CD4-positive, alpha-beta memory T cell (primary cell): ENCODE data around the gene TMEM171. TPM values are rescaled to one million over a fixed set of nuclear protein-coding genes. Genes with fewer than 3 reads are reported as not detected.

Experiments used
- CTCF ChIA-PET: fragments of 350-600 bp; sonication (Branson Sonifier 250); formaldehyde crosslinking; loops from one replicate; lab custom pipeline; 2021; ENCODE audit warnings: inconsistent platforms; ENCODE audit not compliant: partially characterized antibody; lab: Charles Lee
- POLR2A ChIA-PET: fragments of 350-600 bp; sonication (Branson Sonifier 250); formaldehyde crosslinking; loops from one replicate; lab custom pipeline; 2021; ENCODE audit not compliant: partially characterized antibody; lab: Charles Lee
- DNase-seq, 5 donors: peaks; one replicate each; pipeline versions ENCODE4 v3.0.0 to v3.0.0-alpha.2; 2020 to 2022; ENCODE audit warnings: mixed read lengths in 1 of 5
- H3K27ac ChIP-seq: one replicate; pipeline ENCODE4 v1.7.0; 2013; ENCODE audit warnings: low read depth, low read length
- H3K27me3 ChIP-seq: 2 replicates; pipeline ENCODE4 v1.7.0; 2013; ENCODE audit warnings: mild to moderate bottlenecking, low read length, moderate library complexity; ENCODE audit not compliant: insufficient read depth
- H3K36me3 ChIP-seq: 2 replicates; pipeline ENCODE4 v1.7.0; 2013; ENCODE audit warnings: mild to moderate bottlenecking, low read length, moderate library complexity; ENCODE audit not compliant: insufficient read depth
- H3K4me1 ChIP-seq: 2 replicates; pipeline ENCODE4 v1.7.0; 2013; ENCODE audit warnings: mild to moderate bottlenecking, low read length, moderate library complexity; ENCODE audit not compliant: insufficient read depth
- H3K4me3 ChIP-seq, 2 donors: one replicate each; pipeline ENCODE4 v1.7.0; 2013; ENCODE audit warnings: low read length in 2 of 2, mild to moderate bottlenecking in 1 of 2
- H3K9me3 ChIP-seq, 2 donors: one replicate each; pipeline ENCODE4 v1.7.0; 2013; ENCODE audit warnings: low read length in 2 of 2, control low read depth in 1 of 2; ENCODE audit not compliant: control insufficient read depth in 1 of 2
- H3K27ac Mint-ChIP-seq, 7 donors: one replicate each; pipeline ENCODE4 v1.8.0; 2020 to 2021; ENCODE audit warnings: mixed read lengths in 7 of 7, mild to moderate bottlenecking in 6 of 7, inconsistent platforms in 3 of 7, moderate library complexity in 3 of 7
- H3K27me3 Mint-ChIP-seq, 2 donors: one replicate each; pipeline ENCODE4 v1.8.0; 2020 to 2021; ENCODE audit warnings: mixed read lengths in 2 of 2
- H3K36me3 Mint-ChIP-seq, 2 donors: one replicate each; pipeline ENCODE4 v1.8.0; 2020 to 2021; ENCODE audit warnings: mixed read lengths in 2 of 2, inconsistent platforms in 1 of 2, mild to moderate bottlenecking in 1 of 2
- H3K4me1 Mint-ChIP-seq, 4 donors: one replicate each; pipeline ENCODE4 v1.8.0; 2020 to 2021; ENCODE audit warnings: mixed read lengths in 4 of 4, mild to moderate bottlenecking in 1 of 4
- H3K4me3 Mint-ChIP-seq, 8 donors: one replicate each; pipeline ENCODE4 v1.8.0; 2020 to 2021; ENCODE audit warnings: mixed read lengths in 8 of 8, mild to moderate bottlenecking in 7 of 8, moderate library complexity in 6 of 8, inconsistent platforms in 3 of 8
- H3K9me3 Mint-ChIP-seq, 8 donors: one replicate each; pipeline ENCODE4 v1.8.0; 2020 to 2021; ENCODE audit warnings: mixed read lengths in 8 of 8, mild to moderate bottlenecking in 5 of 8, inconsistent platforms in 3 of 8, moderate library complexity in 1 of 8
- intact Hi-C: fragments of 100-400 bp; cut with micrococcal nuclease; formaldehyde crosslinking; loops from one replicate; pipeline ENCODE4 v1.15.1; 2023
- polyA plus RNA-seq, 2 donors: library from polyadenylated mRNA; unstranded; fragments of 300-500 nt; fragmentation: Illumina TruSeq; gene quantifications; one replicate each; pipeline ENCODE4 v1.2.3, GENCODE V29; 2021
- total RNA-seq, 2 experiments: library from RNA; stranded (reverse); gene quantifications; one replicate each; pipeline ENCODE4 v1.2.3, GENCODE V29; 2021

Gene TMEM171
- total and polyA plus RNA-seq, 4 experiments from 2014 or later: 0.35 to 1.3 (median 0.52) TPM

DNA sequence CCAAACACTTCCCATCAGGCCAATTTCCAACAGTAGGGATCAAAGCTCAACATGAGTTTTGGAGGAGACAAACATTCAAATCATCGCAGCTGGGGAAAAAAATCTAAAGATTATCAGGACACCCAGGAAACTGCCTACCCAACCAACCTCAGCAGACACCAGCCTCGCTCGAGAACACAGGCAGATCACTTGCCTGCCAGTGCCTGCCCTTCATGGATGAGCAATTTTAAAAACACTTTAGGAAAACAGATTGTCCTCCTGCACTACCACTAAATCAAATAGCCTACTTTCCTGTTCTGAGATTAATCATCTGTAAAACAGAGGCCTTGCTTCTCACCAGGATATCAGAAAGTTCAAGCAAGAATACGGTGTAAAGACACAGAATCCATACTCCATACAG lies 37.9 kb downstream of the TMEM171 start:
- no peak overlapping the region for H3K4me3 ChIP-seq
- peaks cover 25% of the 10 kb centered on the region for H3K4me1 ChIP-seq
- no peaks in the 10 kb centered on the region for H3K36me3 ChIP-seq
- peaks cover 20% of the 10 kb centered on the region for H3K27me3 ChIP-seq
- ChIA-PET POLR2A (no interaction called here), CTCF (no interaction called here)
- intact Hi-C loops: no loop called here
- no peak overlapping the region for H3K27ac ChIP-seq
- Mint-ChIP-seq H3K4me1 (peaks cover 18 to 28% (median 23%) of the 10 kb centered on the region in 4 donors), H3K27me3 (peaks cover 29 to 33% of the 10 kb centered on the region in 2 donors), H3K9me3 (no peaks in the 10 kb centered on the region), H3K27ac (no peak overlapping the region), H3K4me3 (no peak overlapping the region), H3K36me3 (no peaks in the 10 kb centered on the region)
- DNase-seq: no peak
- no peaks in the 10 kb centered on the region for H3K9me3 ChIP-seq

DNA sequence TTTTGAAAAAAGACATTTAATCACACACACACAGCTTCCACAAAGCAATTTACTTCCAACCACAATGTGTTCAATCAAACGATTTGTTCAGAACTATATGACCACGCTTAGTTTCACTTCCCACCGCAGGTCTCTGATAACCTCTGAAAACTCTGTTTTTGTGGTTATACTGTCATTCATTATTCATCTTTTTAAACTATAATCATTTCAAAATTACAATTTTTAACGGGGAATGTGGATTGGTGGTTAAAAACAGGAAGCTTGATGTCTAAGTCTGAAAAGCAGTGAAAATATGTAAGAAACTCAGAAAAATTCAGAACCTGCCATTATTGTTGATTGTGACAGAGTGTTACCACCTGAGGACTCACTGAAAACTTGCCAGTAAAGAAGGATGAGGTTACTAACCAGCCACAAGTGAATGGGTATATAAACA lies 39.9 kb downstream of the TMEM171 start:
- Histone ChIP-seq H3K4me3 (no peak overlapping the region), H3K9me3 (no peaks in the 10 kb centered on the region), H3K27me3 (peaks cover 28% of the 10 kb centered on the region), H3K4me1 (peaks cover 25% of the 10 kb centered on the region), H3K36me3 (no peaks in the 10 kb centered on the region), H3K27ac (no peak overlapping the region)
- Mint-ChIP-seq H3K4me1 (peaks cover 18 to 28% (median 23%) of the 10 kb centered on the region in 4 donors), H3K27ac (peak overlapping the region in 5 of 7 donors; percentile 0 to 55 (median 45)), H3K36me3 (no peaks in the 10 kb centered on the region), H3K27me3 (peaks cover 28 to 40% of the 10 kb centered on the region in 2 donors), H3K4me3 (peak overlapping the region in 7 of 8 donors; percentile 4 to 77 (median 69)), H3K9me3 (no peaks in the 10 kb centered on the region)
- POLR2A ChIA-PET: no interaction called here
- CTCF ChIA-PET: no interaction called here
- peak; percentile 54 to 72 (median 63) for DNase-seq
- intact Hi-C loops: no loop called here

DNA sequence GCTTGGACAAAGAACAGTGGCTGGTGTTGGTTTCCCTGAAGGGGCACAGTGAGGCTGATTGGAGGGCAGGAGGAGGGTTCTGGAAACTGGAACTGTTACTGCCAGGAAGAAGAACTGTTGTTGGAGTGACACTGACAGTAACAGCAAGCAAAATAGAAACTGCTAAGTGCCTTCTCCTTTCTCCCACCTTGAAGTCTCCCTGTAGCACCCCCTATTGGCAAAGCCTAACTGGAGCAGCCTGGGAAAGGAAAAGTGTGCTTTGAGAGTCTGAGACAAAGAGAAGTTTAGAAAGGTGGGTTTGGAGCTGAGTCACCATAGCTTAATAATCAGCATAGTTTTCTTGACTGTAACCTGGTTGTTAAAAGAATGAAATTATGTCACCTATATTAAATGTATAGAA lies 50.1 kb downstream of the TMEM171 start:
- Mint-ChIP-seq H3K36me3 (no peaks in the 10 kb centered on the region), H3K4me3 (no peak overlapping the region), H3K27ac (no peak overlapping the region), H3K4me1 (no peaks in the 10 kb centered on the region), H3K9me3 (peaks cover 0 to 4% (median 0%) of the 10 kb centered on the region in 8 donors), H3K27me3 (peaks cover 44 to 47% of the 10 kb centered on the region in 2 donors)
- H3K27ac ChIP-seq: no peak overlapping the region
- no peak overlapping the region for H3K4me3 ChIP-seq
- H3K9me3 ChIP-seq: no peaks in the 10 kb centered on the region
- no peaks in the 10 kb centered on the region for H3K4me1 ChIP-seq
- H3K27me3 ChIP-seq: peaks cover 3% of the 10 kb centered on the region
- H3K36me3 ChIP-seq: no peaks in the 10 kb centered on the region
- intact Hi-C loops: no loop called here
- ChIA-PET CTCF (no interaction called here), POLR2A (no interaction called here)
- DNase-seq: peak in 2 of 5 donors; percentile 2 to 3

DNA sequence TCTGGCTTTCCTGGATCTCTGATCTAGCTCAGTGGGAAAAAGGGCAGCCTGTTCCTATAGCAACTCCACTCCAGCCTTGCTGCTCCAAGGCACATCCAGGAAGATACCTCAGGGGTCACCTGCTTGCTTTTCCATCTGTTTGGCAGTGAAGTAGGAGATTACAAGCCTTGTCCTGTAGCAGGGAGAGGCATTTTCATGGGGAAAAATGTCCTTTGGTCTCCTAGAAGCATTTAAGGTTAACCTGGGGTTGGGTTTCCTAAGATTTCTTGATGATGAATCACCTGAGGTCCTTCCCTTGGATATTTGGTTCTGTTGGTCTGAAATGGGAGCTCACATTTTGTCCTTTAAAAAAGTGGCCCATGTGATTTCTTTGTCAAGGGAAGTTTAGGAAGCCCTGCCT lies 51.1 kb downstream of the TMEM171 start:
- ChIA-PET POLR2A (no interaction called here), CTCF (no interaction called here)
- intact Hi-C loops: no loop called here
- peaks cover 43 to 47% of the 10 kb centered on the region in 2 donors for H3K27me3 Mint-ChIP-seq
- Histone ChIP-seq H3K36me3 (no peaks in the 10 kb centered on the region), H3K4me3 (no peak overlapping the region), H3K4me1 (no peaks in the 10 kb centered on the region), H3K27me3 (no peaks in the 10 kb centered on the region), H3K9me3 (no peaks in the 10 kb centered on the region), H3K27ac (no peak overlapping the region)
- peaks cover 0 to 5% (median 0%) of the 10 kb centered on the region in 8 donors for H3K9me3 Mint-ChIP-seq
- no peak overlapping the region for H3K4me3 Mint-ChIP-seq
- no peak overlapping the region for H3K27ac Mint-ChIP-seq
- H3K36me3 Mint-ChIP-seq: no peaks in the 10 kb centered on the region
- H3K4me1 Mint-ChIP-seq: no peaks in the 10 kb centered on the region
- no peak for DNase-seq

DNA sequence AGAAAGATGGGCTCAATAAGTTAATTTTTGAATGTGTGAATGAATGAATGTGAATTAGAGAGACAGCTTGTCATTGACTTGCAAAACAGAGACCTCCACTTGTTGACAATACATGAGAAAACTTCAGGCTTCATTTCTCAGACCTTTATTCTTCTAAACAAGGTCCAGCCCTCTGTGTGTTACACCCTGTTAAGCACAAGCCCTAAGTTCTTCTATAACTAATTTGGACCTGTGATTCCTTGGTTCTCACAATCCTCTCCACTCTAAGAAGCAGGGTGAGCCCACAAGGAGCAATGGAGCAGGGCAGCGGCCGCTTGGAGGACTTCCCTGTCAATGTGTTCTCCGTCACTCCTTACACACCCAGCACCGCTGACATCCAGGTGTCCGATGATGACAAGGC lies 52.6 kb downstream of the TMEM171 start, which contains the start of gene TMEM174:
Gene TMEM174, plus strand, starts transcription at position 243 of the 400 bp plus-strand sequence. Its CDS starts 51 bp downstream, at position 294.
- no peak within 1 kb of the TSS for H3K4me3 ChIP-seq
- no peaks in the 10 kb centered on the region for H3K9me3 ChIP-seq
- intact Hi-C loops: no loop called here
- ChIA-PET POLR2A (no interaction called here), CTCF (no interaction called here)
- Mint-ChIP-seq H3K27ac (no peak within 1 kb of the TSS), H3K4me3 (peak within 1 kb of the TSS in 1 of 8 donors; percentile 12), H3K27me3 (peaks cover 40 to 46% of the 10 kb centered on the region in 2 donors), H3K9me3 (peaks cover 0 to 5% (median 0%) of the 10 kb centered on the region in 8 donors), H3K36me3 (no peaks in the 10 kb centered on the region), H3K4me1 (no peaks in the 10 kb centered on the region)
- H3K27ac ChIP-seq: no peak within 1 kb of the TSS
- no peaks in the 10 kb centered on the region for H3K27me3 ChIP-seq
- DNase-seq: no peak
- no peaks in the 10 kb centered on the region for H3K36me3 ChIP-seq
- H3K4me1 ChIP-seq: no peaks in the 10 kb centered on the region

DNA sequence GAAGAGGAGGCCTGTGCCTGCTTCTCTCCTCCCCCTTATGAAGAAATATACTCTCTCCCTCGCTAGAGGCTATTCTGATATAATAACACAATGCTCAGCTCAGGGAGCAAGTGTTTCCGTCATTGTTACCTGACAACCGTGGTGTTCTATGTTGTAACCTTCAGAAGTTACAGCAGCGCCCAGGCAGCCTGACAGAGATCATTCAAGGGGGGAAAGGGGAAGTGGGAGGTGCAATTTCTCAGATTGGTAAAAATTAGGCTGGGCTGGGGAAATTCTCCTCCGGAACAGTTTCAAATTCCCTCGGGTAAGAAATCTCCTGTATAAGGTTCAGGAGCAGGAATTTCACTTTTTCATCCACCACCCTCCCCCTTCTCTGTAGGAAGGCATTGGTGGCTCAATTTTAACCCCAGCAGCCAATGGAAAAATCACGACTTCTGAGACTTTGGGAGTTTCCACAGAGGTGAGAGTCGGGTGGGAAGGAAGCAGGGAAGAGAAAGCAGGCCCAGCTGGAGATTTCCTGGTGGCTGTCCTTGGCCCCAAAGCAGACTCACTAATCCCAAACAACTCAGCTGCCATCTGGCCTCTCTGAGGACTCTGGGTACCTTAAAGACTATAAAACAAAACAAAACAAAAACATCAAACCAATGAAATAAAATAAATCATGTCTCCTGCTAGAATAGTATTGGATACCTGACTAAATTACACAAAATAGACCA lies 53.9 kb downstream of the TMEM171 start:
- POLR2A ChIA-PET: no interaction called here
- H3K27me3 Mint-ChIP-seq: peaks cover 41 to 50% of the 10 kb centered on the region in 2 donors
- CTCF ChIA-PET: no interaction called here

DNA sequence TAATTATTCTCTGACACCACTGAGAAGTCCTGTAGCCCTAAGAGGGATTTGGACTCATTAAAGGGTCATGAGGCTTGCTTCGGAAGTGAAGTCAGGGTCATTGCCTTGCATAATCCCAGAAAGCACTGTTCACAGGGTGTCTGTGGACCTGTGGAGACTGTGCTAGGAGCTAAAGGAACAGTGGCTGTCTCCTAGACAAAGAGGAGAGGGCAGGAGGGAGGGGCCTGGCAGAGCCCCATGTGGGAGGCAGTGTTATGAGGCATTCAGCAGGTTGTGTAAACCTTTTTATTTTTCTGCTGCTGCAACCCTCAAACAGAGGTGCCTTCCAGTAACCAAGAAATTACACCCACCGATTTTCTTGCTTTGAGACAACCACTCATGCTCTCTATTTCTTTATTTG lies 55.9 kb downstream of the TMEM171 start:
- Mint-ChIP-seq H3K4me3 (no peak overlapping the region), H3K27ac (no peak overlapping the region), H3K9me3 (peaks cover 0 to 2% (median 0%) of the 10 kb centered on the region in 8 donors), H3K4me1 (no peaks in the 10 kb centered on the region), H3K27me3 (peaks cover 39 to 63% of the 10 kb centered on the region in 2 donors), H3K36me3 (no peaks in the 10 kb centered on the region)
- no peaks in the 10 kb centered on the region for H3K4me1 ChIP-seq
- H3K4me3 ChIP-seq: no peak overlapping the region
- POLR2A ChIA-PET: no interaction called here
- H3K9me3 ChIP-seq: no peaks in the 10 kb centered on the region
- no peaks in the 10 kb centered on the region for H3K27me3 ChIP-seq
- CTCF ChIA-PET: no interaction called here
- intact Hi-C loops: no loop called here
- H3K36me3 ChIP-seq: no peaks in the 10 kb centered on the region
- DNase-seq: no peak
- no peak overlapping the region for H3K27ac ChIP-seq

More for the DNA sequence above, 53.9 kb downstream of the TMEM171 start:
- H3K27me3 ChIP-seq: no peaks in the 10 kb centered on the region
- Mint-ChIP-seq H3K4me3 (no peak overlapping the region), H3K27ac (no peak overlapping the region), H3K4me1 (no peaks in the 10 kb centered on the region), H3K9me3 (peaks cover 0 to 5% (median 0%) of the 10 kb centered on the region in 8 donors), H3K36me3 (no peaks in the 10 kb centered on the region)
- no peak overlapping the region for H3K4me3 ChIP-seq
- H3K36me3 ChIP-seq: no peaks in the 10 kb centered on the region
- intact Hi-C loops: no loop called here
- H3K4me1 ChIP-seq: no peaks in the 10 kb centered on the region
- no peaks in the 10 kb centered on the region for H3K9me3 ChIP-seq
- no peak for DNase-seq
- no peak overlapping the region for H3K27ac ChIP-seq
